HG03039 (cell line): Measurements from ENCODE around the gene TNFRSF8.

Source experiments
- ATAC-seq: cut with Tn5 transposase; IDR thresholded peaks from one replicate; pipeline ENCODE4 v1.9.1; 2021; ENCODE audit warnings: mild to moderate bottlenecking, moderate library complexity; ENCODE audit not compliant: unreplicated experiment

The TNFRSF8 gene

DNA sequence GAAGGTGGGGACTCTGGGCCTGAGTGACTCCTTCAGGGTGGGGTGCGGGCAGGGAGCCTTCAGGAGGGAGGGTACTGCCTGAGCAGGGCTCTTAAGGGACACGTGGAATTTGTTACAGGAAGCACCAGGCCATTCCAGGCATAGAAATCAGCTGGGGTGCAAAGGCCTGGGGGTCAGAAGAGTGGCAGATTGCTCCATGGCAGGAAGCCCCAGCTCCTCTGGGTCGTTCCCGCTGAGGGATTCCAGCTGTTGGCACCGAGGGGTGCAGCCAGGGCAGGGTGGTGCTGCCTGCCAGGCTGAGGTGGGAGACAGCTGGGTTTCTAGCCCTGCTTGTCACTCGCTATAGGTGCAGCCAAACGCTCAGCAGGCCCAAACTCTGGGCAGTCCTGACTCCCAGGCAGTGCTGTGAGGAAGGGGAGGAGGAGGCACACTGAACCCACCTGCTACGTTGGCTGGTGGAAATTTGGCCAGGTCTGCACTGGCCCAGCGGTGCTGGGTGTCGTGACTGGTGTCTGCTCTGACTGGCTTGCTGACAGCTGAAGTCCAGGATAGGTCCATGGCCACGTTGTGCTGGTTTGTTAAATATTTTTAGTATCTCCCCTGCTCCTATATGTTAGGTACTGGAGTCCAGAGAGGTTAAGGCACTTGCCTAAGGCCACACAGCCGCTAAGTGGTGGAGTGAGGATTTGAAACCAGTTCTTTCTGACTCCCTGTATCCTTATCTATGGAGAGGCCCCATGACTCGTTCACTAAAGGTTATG, 123.0 kb downstream of the TNFRSF8 start:
- ATAC-seq: no peak

DNA sequence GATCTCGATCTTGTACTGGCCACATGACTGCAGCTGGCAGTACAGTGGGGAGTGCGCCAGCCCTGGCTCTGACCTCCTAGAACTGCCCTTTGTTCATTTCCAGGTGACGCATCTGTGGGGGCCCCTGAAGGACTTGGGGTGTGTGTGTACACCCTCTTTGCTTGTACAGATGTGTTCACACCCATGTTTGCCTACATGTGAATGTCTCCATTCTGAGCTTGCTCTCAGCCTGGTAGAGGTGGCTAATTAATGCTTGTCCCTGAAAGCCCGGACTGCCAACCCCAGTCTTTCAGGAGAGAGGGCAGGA, 123.5 kb downstream of the TNFRSF8 start:
- no peak for ATAC-seq

DNA sequence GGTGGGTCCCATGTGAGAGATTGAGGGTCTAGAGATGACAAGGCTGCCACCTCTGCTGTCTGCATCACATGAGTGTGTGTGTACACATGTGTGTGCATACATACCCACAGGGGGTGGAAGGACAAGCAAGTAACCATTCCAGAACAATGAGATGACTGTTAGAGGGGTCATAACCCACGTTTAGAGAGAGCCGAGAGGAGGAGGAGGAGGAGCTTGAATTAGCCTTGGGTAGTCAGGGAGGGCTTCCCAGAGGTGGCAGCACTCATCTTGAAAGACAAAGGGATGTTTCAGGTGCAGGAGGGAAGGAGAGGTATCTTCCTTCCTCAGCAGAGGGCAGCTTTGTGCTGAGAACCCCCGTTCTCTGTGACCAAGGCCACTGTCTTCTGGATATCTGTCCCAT, 125.0 kb downstream of the TNFRSF8 start:
- no peak for ATAC-seq

DNA sequence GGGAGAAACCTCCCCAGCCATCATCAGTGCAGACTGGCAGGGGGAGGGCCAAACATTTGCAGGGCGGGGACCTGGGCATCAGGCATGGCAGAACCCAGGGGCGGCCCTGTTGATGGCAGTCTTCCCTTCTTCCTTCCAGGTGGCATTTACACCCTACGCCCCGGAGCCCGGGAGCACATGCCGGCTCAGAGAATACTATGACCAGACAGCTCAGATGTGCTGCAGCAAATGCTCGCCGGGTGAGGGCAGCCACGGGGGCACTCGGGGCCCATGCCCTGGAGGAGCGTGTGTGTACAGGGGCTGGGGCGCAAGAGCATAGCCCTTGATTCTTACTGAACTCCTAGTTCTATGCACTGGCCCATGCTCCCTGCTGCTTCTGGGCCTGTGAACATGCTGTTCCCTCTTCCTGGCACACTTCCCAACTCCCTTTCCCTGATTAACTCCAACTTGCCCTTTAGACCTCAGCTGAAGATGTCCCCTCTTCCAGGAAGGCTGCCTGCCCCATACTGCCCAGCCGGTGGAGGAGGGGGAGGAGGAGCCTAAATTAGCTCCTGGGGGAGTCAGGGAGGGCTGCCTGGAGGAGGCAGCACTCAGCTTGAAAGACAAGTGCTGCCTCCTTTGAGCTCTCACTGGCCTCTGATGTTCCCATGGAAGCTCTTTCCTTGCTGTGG, 125.7 kb downstream of the TNFRSF8 start:
- no peak for ATAC-seq

- no peak for ATAC-seq
Measured at GRCh38 chr1:12189328-12189682, 126.2 kb downstream of the TNFRSF8 start.

DNA sequence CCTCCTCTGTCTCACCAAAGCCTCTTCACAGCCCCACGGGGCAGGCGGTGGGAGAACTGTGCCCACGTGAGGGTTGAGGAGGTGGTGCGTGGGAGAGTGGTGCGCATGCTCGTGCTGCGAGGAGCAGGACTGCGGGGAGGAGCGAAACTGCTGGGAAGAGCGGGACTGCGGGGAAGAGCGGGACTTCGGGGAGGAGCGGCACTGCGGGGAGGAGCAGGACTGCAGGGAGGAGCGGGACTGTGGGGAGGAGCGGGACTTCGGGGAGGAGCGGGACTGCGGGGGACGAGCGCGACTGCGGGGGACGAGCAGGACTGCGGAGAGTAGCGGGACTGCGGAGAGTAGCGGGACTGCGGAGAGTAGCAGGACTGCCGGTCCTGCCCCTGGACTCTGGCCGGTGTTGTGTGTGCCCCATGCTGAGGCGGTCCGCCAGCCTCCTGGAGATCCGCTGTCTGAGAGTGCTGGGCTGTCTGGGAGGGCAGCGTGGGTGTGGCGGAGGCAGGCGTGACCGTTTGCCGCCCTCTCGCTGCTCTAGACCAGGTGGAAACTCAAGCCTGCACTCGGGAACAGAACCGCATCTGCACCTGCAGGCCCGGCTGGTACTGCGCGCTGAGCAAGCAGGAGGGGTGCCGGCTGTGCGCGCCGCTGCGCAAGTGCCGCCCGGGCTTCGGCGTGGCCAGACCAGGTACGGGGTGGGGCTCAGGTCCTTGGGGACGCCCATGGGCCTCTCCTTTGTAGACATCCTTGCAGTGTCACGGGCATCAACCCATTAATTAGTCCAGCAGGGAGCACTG, 128.3 kb downstream of the TNFRSF8 start:
- no peak for ATAC-seq
